ENCODE data around the gene PACSIN3. TPM values are rescaled to one million over a fixed set of nuclear protein-coding genes. Genes with fewer than 3 reads are reported as not detected.

PACSIN3 gene
- total and polyA plus RNA-seq, 2 of the 13 experiments (the other 11 are each of a cell fraction or from before 2014, with no cell fraction given), result 47.9 to 93.3 TPM

- 93% methylated on average over 18 of the region's 18 CpGs for whole genome bisulfite sequencing (ENCODE audit: low lambda C conversion rate)
Observed at GRCh38 chr11:47154616-47155570, 31.3 kb downstream of the PACSIN3 start.

More at GRCh38 chr11:47154616-47155570, 31.3 kb downstream of the PACSIN3 start:
- H3K27ac ChIP-seq (ENCODE audit: extremely low read length, insufficient read depth, low read length), result no peak overlapping the region
- H3K4me1 ChIP-seq (ENCODE audit: insufficient read depth, low read length), result no peaks in the 10 kb centered on the region
- DNase-seq (ENCODE audit: low spot score) (no peak), FAIRE-seq (no peak), ATAC-seq (no peak)
- no peak overlapping the region for H3K9ac ChIP-seq (ENCODE audit: insufficient read depth, low read depth, low read length)
- intact Hi-C loops (cut with micrococcal nuclease; ENCODE audit: unreplicated experiment) (no loop called here), in situ Hi-C loops (cut with HindIII; ENCODE audit: extremely low pct_ligation_motif_present, low pct_unique_long_range_greater_than_20kb) (loop anchor here (5.0 kb wide), 1 partner anchor 238 kb away; the partner anchor contains the start of gene LRP4)
- no TSS peak for BruUV-seq (replicated peaks)
- no peaks in the 10 kb centered on the region for H3K79me2 ChIP-seq (ENCODE audit: insufficient read depth, low read length)
- no peak overlapping the region for H3K4me2 ChIP-seq (ENCODE audit: low read depth, low read length)
- H2AFZ ChIP-seq (ENCODE audit: low read length), result no peak overlapping the region
- H3K36me3 ChIP-seq (replicated peaks in 1 of 2; ENCODE audit: control insufficient read depth in 1 of 2, insufficient read depth in 2 of 2, low read length in 2 of 2), result no peaks in the 10 kb centered on the region; a peak in 1 of 5 replicates
- H4K20me1 ChIP-seq (ENCODE audit: insufficient read depth, low read length), result no peaks in the 10 kb centered on the region
- H3K27me3 ChIP-seq (ENCODE audit: control insufficient read depth in 1 of 2, insufficient read depth in 2 of 2, low read length in 2 of 2), result no peaks in the 10 kb centered on the region; a peak in 1 of 5 replicates
- no peak for TF ChIP-seq MAF1 (CRISPR knock-in tag; IDR thresholded peaks at IDR 0.05; ENCODE audit: borderline replicate concordance)
- no peak for TF ChIP-seq ZNF563 (CRISPR knock-in tag; IDR thresholded peaks at IDR 0.05)
- no peak for TF ChIP-seq ZSCAN12 (CRISPR knock-in tag; IDR thresholded peaks at IDR 0.05)
- no peak for TF ChIP-seq ZNF564 (CRISPR knock-in tag; IDR thresholded peaks at IDR 0.05)
- TF ChIP-seq NRL (CRISPR knock-in tag; IDR thresholded peaks at IDR 0.05; ENCODE audit: borderline replicate concordance), result no peak
- TF ChIP-seq PRDM10 (CRISPR knock-in tag; IDR thresholded peaks at IDR 0.05; ENCODE audit: low read depth), result no peak
- no peak for TF ChIP-seq EEA1 (CRISPR knock-in tag; IDR thresholded peaks at IDR 0.05; ENCODE audit: borderline replicate concordance)
- TF ChIP-seq MTF2 (CRISPR knock-in tag; IDR thresholded peaks at IDR 0.05; ENCODE audit: borderline replicate concordance), result no peak
- ChIA-PET POLR2A (no interaction called here), CTCF (ENCODE audit: low intra/inter-chr PET ratio, low total read pairs) (interaction anchor here (3.1 kb wide), 1 partner anchor 265 kb away, joined by 57 read pairs; no protein-coding TSS in a partner anchor)
- no peaks in the 10 kb centered on the region for H3K9me3 ChIP-seq (ENCODE audit: low read length)
- H3K4me3 ChIP-seq (replicated peaks in 1 of 3; ENCODE audit: insufficient read depth in 1 of 3, low read depth in 2 of 3, low read length in 3 of 3), result no peak overlapping the region
